Measurements from ENCODE around the gene CACNB1. TPM values are rescaled to one million over a fixed set of nuclear protein-coding genes. Genes with fewer than 3 reads are reported as not detected.

CACNB1 gene
- total RNA-seq, 1 donor from 2014 or later: 77.1 TPM

- H3K4me1 Mint-ChIP-seq (ENCODE audit: low read depth, unreplicated experiment): peaks cover 3% of the 10 kb centered on the region
- peak overlapping the region; percentile 75 for H3K4me3 Mint-ChIP-seq (ENCODE audit: unreplicated experiment)
- no peak for DNase-seq
- H3K36me3 Mint-ChIP-seq (ENCODE audit: unreplicated experiment): no peaks in the 10 kb centered on the region
- peaks cover 12% of the 10 kb centered on the region for H3K27me3 Mint-ChIP-seq (ENCODE audit: unreplicated experiment)
- H3K27ac Mint-ChIP-seq (ENCODE audit: unreplicated experiment): no peak overlapping the region
- TF ChIP-seq CTCF (IDR thresholded peaks at IDR 0.05; ENCODE audit: partially characterized antibody, unreplicated experiment): no peak
- peaks cover 6% of the 10 kb centered on the region for H3K9me3 Mint-ChIP-seq (ENCODE audit: unreplicated experiment)
These were observed 25.7 kb upstream of the CACNB1 start for GRCh38 chr17:39222866-39223834.

- peaks cover 12% of the 10 kb centered on the region for H3K27me3 Mint-ChIP-seq (ENCODE audit: unreplicated experiment)
- TF ChIP-seq CTCF (IDR thresholded peaks at IDR 0.05; ENCODE audit: partially characterized antibody, unreplicated experiment): no peak
These were observed 24.7 kb upstream of the CACNB1 start for GRCh38 chr17:39222151-39222550.

GRCh38 chr17:39221572-39221971, 24.1 kb upstream of the CACNB1 start:
- Mint-ChIP-seq H3K27me3 (ENCODE audit: unreplicated experiment) (peaks cover 15% of the 10 kb centered on the region), H3K36me3 (ENCODE audit: unreplicated experiment) (no peaks in the 10 kb centered on the region), H3K4me1 (ENCODE audit: low read depth, unreplicated experiment) (peaks cover 3% of the 10 kb centered on the region), H3K27ac (ENCODE audit: unreplicated experiment) (no peak overlapping the region), H3K9me3 (ENCODE audit: unreplicated experiment) (peaks cover 5% of the 10 kb centered on the region), H3K4me3 (ENCODE audit: unreplicated experiment) (no peak overlapping the region)
- DNase-seq: no peak
- no peak for TF ChIP-seq CTCF (IDR thresholded peaks at IDR 0.05; ENCODE audit: partially characterized antibody, unreplicated experiment)

More at GRCh38 chr17:39222151-39222550, 24.7 kb upstream of the CACNB1 start:
- Mint-ChIP-seq H3K9me3 (ENCODE audit: unreplicated experiment) (peaks cover 5% of the 10 kb centered on the region), H3K4me3 (ENCODE audit: unreplicated experiment) (no peak overlapping the region), H3K4me1 (ENCODE audit: low read depth, unreplicated experiment) (peaks cover 3% of the 10 kb centered on the region), H3K36me3 (ENCODE audit: unreplicated experiment) (no peaks in the 10 kb centered on the region), H3K27ac (ENCODE audit: unreplicated experiment) (no peak overlapping the region)
- no peak for DNase-seq

- no peak for TF ChIP-seq CTCF (IDR thresholded peaks at IDR 0.05; ENCODE audit: partially characterized antibody, unreplicated experiment)
- Mint-ChIP-seq H3K4me3 (ENCODE audit: unreplicated experiment) (no peak overlapping the region), H3K27ac (ENCODE audit: unreplicated experiment) (no peak overlapping the region), H3K27me3 (ENCODE audit: unreplicated experiment) (peaks cover 14% of the 10 kb centered on the region), H3K4me1 (ENCODE audit: low read depth, unreplicated experiment) (no peaks in the 10 kb centered on the region), H3K36me3 (ENCODE audit: unreplicated experiment) (no peaks in the 10 kb centered on the region), H3K9me3 (ENCODE audit: unreplicated experiment) (peaks cover 7% of the 10 kb centered on the region)
- no peak for DNase-seq
These were observed 22.2 kb upstream of the CACNB1 start for GRCh38 chr17:39219647-39220154.

- H3K4me1 Mint-ChIP-seq (ENCODE audit: low read depth, unreplicated experiment): no peaks in the 10 kb centered on the region
- no peak for DNase-seq
- H3K27ac Mint-ChIP-seq (ENCODE audit: unreplicated experiment): no peak overlapping the region
- H3K9me3 Mint-ChIP-seq (ENCODE audit: unreplicated experiment): peaks cover 5% of the 10 kb centered on the region
- peaks cover 11% of the 10 kb centered on the region for H3K27me3 Mint-ChIP-seq (ENCODE audit: unreplicated experiment)
- H3K36me3 Mint-ChIP-seq (ENCODE audit: unreplicated experiment): no peaks in the 10 kb centered on the region
- TF ChIP-seq CTCF (IDR thresholded peaks at IDR 0.05; ENCODE audit: partially characterized antibody, unreplicated experiment): no peak
- no peak overlapping the region for H3K4me3 Mint-ChIP-seq (ENCODE audit: unreplicated experiment)
These were observed 21.4 kb upstream of the CACNB1 start for GRCh38 chr17:39218906-39219305.
